Liver (tissue), 9 donors: ENCODE measurements around the gene GSTM3. TPM values are rescaled to one million over a fixed set of nuclear protein-coding genes. Genes with fewer than 3 reads are reported as not detected.

ENCODE experiments used
- DNase-seq: peaks from one replicate; pipeline ENCODE4 v3.0.0-alpha.2; 2017; ENCODE audit warnings: low spot score
- H3K27ac ChIP-seq, 2 donors: one replicate each; pipeline ENCODE4 v1.7.0; 2013; ENCODE audit warnings: inconsistent platforms in 2 of 2, low read length in 2 of 2, control low read depth in 1 of 2, low read depth in 1 of 2, mild to moderate bottlenecking in 1 of 2
- H3K27me3 ChIP-seq, 4 donors: one replicate each; pipeline versions ENCODE4 v1.6.1 to v1.7.0; 2013; ENCODE audit warnings: low read length in 3 of 4, inconsistent platforms in 1 of 4, mild to moderate bottlenecking in 1 of 4, moderate library complexity in 1 of 4; ENCODE audit not compliant: control insufficient read depth in 4 of 4, insufficient read depth in 4 of 4
- H3K36me3 ChIP-seq, 4 donors: one replicate each; pipeline versions ENCODE4 v1.6.1 to v1.7.0; 2013; ENCODE audit warnings: low read length in 3 of 4, mild to moderate bottlenecking in 3 of 4, low read depth in 1 of 4, moderate library complexity in 1 of 4; ENCODE audit not compliant: control insufficient read depth in 4 of 4, insufficient read depth in 3 of 4
- H3K4me1 ChIP-seq, 4 donors: one replicate each; pipeline versions ENCODE4 v1.6.1 to v1.7.0; 2013; ENCODE audit warnings: low read length in 3 of 4, mild to moderate bottlenecking in 3 of 4, moderate library complexity in 1 of 4; ENCODE audit not compliant: control insufficient read depth in 4 of 4, insufficient read depth in 4 of 4
- H3K4me3 ChIP-seq, 3 donors: one replicate each; pipeline versions ENCODE4 v1.6.1 to v1.7.0; 2013; ENCODE audit warnings: low read length in 3 of 3, control low read depth in 1 of 3, low read depth in 1 of 3, mild to moderate bottlenecking in 1 of 3
- H3K9ac ChIP-seq, 2 donors: one replicate each; pipeline ENCODE4 v1.7.0; 2013; ENCODE audit warnings: low read length in 2 of 2, mild to moderate bottlenecking in 2 of 2, moderate library complexity in 2 of 2, control low read depth in 1 of 2, low read depth in 1 of 2
- H3K9me3 ChIP-seq, 4 donors: one replicate each; pipeline versions ENCODE4 v1.6.1 to v1.7.0; 2013; ENCODE audit warnings: low read length in 3 of 4; ENCODE audit not compliant: control insufficient read depth in 4 of 4
- ATF3 ChIP-seq: IDR thresholded peaks from 2 replicates; pipeline ENCODE4 v1.6.1; 2016; ENCODE audit warnings: antibody characterized with exemption
- EGR1 ChIP-seq, 2 donors: IDR thresholded peaks; 2 replicates each; pipeline ENCODE4 v1.6.1; 2016 to 2018; ENCODE audit warnings: antibody characterized with exemption in 2 of 2, low read depth in 2 of 2
- FOXA1 ChIP-seq: IDR thresholded peaks from 2 replicates; pipeline ENCODE4 v1.6.1; 2016; ENCODE audit warnings: antibody characterized with exemption
- FOXA2 ChIP-seq: IDR thresholded peaks from 2 replicates; pipeline ENCODE4 v1.6.1; 2016; ENCODE audit warnings: antibody characterized with exemption
- HNF4A ChIP-seq, 2 donors: conservative IDR thresholded peaks; 2 replicates each; pipeline ENCODE4 v1.6.1; 2016; ENCODE audit warnings: antibody characterized with exemption in 2 of 2, mild to moderate bottlenecking in 2 of 2
- HNF4G ChIP-seq: IDR thresholded peaks from 2 replicates; pipeline ENCODE4 v1.6.1; 2016; ENCODE audit warnings: antibody characterized with exemption
- JUND ChIP-seq, 2 donors: IDR thresholded peaks; 2 replicates each; pipeline ENCODE4 v1.6.1; 2016; ENCODE audit warnings: antibody characterized with exemption in 2 of 2
- MAX ChIP-seq: IDR thresholded peaks from 2 replicates; pipeline ENCODE4 v1.6.1; 2016; ENCODE audit warnings: antibody characterized with exemption
- NR2F2 ChIP-seq: IDR thresholded peaks from 2 replicates; pipeline ENCODE4 v1.6.1; 2016; ENCODE audit warnings: antibody characterized with exemption
- REST ChIP-seq: IDR thresholded peaks from 2 replicates; pipeline ENCODE4 v1.6.1; 2016; ENCODE audit warnings: antibody characterized with exemption, mild to moderate bottlenecking
- RXRA ChIP-seq, 2 donors: IDR thresholded peaks; 2 replicates each; pipeline ENCODE4 v1.6.1; 2017 to 2018; ENCODE audit warnings: antibody characterized with exemption in 2 of 2, mild to moderate bottlenecking in 1 of 2
- YY1 ChIP-seq: IDR thresholded peaks from 2 replicates; pipeline ENCODE4 v1.6.1; 2016; ENCODE audit warnings: antibody characterized with exemption, mild to moderate bottlenecking
- ZBTB33 ChIP-seq: IDR thresholded peaks from 2 replicates; pipeline ENCODE4 v1.6.1; 2016; ENCODE audit warnings: antibody characterized with exemption
- WGBS: extraction: QIAGEN DNeasy Blood & Tissue Kit; methylation state at CpG from one replicate; pipeline ENCODE4 v1.1.7; 2013; 5-methylcytosine and 5-hydroxymethylcytosine counted together
- polyA plus RNA-seq, 2 donors: library from polyadenylated mRNA; stranded (reverse) in 1 of 2; unstranded in 1 of 2; fragments of 200-250 nt in 1 of 2; fragments of >200 nt in 1 of 2; fragmentation: Nextera tagmentation in 1 of 2; extraction: Ambion mirVana in 1 of 2; gene quantifications; one replicate each; pipeline versions ENCODE4 v1.2.1 to v1.2.3, GENCODE V29; 2013 to 2015
- total RNA-seq, 2 donors: library from RNA; depleted of rRNA; stranded (reverse); fragments of >200 nt; gene quantifications; one replicate each; pipeline ENCODE4 v1.2.3, GENCODE V29; 2014
- donor health status: healthy.
- donor health status: healthy.
- donor health status: healthy.
- donor health status: healthy.
- donor health status: healthy.

GSTM3 gene
- total and polyA plus RNA-seq, 4 donors, result 6.9 to 51.5 (median 34.9) TPM

- no peak for TF ChIP-seq REST
- TF ChIP-seq FOXA1, result no peak
- no peak for TF ChIP-seq ATF3
- no peak for TF ChIP-seq NR2F2
- no peak for TF ChIP-seq YY1
- no peak for TF ChIP-seq RXRA (IDR thresholded peaks at IDR 0.05)
- TF ChIP-seq MAX, result no peak
- TF ChIP-seq FOXA2, result no peak
- TF ChIP-seq JUND (IDR thresholded peaks at IDR 0.05), result no peak
- no peak for TF ChIP-seq EGR1 (IDR thresholded peaks at IDR 0.05; ENCODE audit: low read depth in 2 of 2)
- TF ChIP-seq HNF4A (conservative IDR thresholded peaks at IDR 0.05), result no peak
Observed at GRCh38 chr1:109759513-109760334, 18.9 kb upstream of the GSTM3 start (continued).

- TF ChIP-seq ZBTB33 (no peak), EGR1 (IDR thresholded peaks at IDR 0.05; ENCODE audit: low read depth in 2 of 2) (no peak), HNF4G (no peak), MAX (no peak)
- Histone ChIP-seq H3K4me1 (peaks cover 0 to under 1% (median 0%) of the 10 kb centered on the region in 4 donors), H3K36me3 (no peaks in the 10 kb centered on the region), H3K9me3 (no peaks in the 10 kb centered on the region), H3K27ac (no peak overlapping the region), H3K27me3 (no peaks in the 10 kb centered on the region), H3K4me3 (no peak overlapping the region), H3K9ac (no peak overlapping the region)
- WGBS, result 94% methylated on average over 13 of the region's 13 CpGs
- DNase-seq, result no peak
Observed at GRCh38 chr1:109757936-109758786, 17.3 kb upstream of the GSTM3 start.
